Gastroesophageal sphincter (tissue), 3 donors: ENCODE results near the gene ACO1.

Experiments
- EP300 ChIP-seq: sonication (generic); formaldehyde crosslinking; IDR thresholded peaks from one replicate; pipeline ENCODE4 v1.6.1; 2017; ENCODE audit warnings: antibody characterized with exemption, mild to moderate bottlenecking
- POLR2A ChIP-seq, 2 donors: fragments of 450-650 bp; IDR thresholded peaks; one replicate each; pipeline ENCODE4 v1.6.1; 2017; ENCODE audit warnings: antibody characterized with exemption in 2 of 2, mild to moderate bottlenecking in 2 of 2, moderate library complexity in 1 of 2
- POLR2AphosphoS5 ChIP-seq: sonication (generic); formaldehyde crosslinking; IDR thresholded peaks from one replicate; pipeline ENCODE4 v1.6.1; 2017; ENCODE audit warnings: antibody characterized with exemption
- TF ChIP-seq, protein P1 (sequence below), 4 experiments: fragments of 200-600 bp in 2 of 4; fragments of 450-650 bp in 2 of 4; sonication (generic) in 1 of 4; IDR thresholded peaks; one replicate each; pipeline ENCODE4 v1.5.1; 2017 to 2019; ENCODE audit warnings: antibody characterized with exemption in 4 of 4, mild to moderate bottlenecking in 2 of 4, moderate library complexity in 2 of 4

- TF ChIP-seq POLR2AphosphoS5 (peak; percentile 90), POLR2A (IDR thresholded peaks at IDR 0.05) (peak; percentile 81), EP300 (no peak)
- TF ChIP-seq, protein P1, sequence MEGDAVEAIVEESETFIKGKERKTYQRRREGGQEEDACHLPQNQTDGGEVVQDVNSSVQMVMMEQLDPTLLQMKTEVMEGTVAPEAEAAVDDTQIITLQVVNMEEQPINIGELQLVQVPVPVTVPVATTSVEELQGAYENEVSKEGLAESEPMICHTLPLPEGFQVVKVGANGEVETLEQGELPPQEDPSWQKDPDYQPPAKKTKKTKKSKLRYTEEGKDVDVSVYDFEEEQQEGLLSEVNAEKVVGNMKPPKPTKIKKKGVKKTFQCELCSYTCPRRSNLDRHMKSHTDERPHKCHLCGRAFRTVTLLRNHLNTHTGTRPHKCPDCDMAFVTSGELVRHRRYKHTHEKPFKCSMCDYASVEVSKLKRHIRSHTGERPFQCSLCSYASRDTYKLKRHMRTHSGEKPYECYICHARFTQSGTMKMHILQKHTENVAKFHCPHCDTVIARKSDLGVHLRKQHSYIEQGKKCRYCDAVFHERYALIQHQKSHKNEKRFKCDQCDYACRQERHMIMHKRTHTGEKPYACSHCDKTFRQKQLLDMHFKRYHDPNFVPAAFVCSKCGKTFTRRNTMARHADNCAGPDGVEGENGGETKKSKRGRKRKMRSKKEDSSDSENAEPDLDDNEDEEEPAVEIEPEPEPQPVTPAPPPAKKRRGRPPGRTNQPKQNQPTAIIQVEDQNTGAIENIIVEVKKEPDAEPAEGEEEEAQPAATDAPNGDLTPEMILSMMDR (IDR thresholded peaks at IDR 0.05) = peak in 1 of 4 experiments; percentile 42
Measured at GRCh38 chr9:32384364-32385151, at the start of gene ACO1.
